ENCODE data around the gene PANK1. TPM values are rescaled to one million over a fixed set of nuclear protein-coding genes. Genes with fewer than 3 reads are reported as not detected.

PANK1 gene
- total and polyA plus RNA-seq, 2 of the 8 experiments (the other 6 are each of a cell fraction or from before 2014, with no cell fraction given), result 18.5 to 40.4 TPM

DNA sequence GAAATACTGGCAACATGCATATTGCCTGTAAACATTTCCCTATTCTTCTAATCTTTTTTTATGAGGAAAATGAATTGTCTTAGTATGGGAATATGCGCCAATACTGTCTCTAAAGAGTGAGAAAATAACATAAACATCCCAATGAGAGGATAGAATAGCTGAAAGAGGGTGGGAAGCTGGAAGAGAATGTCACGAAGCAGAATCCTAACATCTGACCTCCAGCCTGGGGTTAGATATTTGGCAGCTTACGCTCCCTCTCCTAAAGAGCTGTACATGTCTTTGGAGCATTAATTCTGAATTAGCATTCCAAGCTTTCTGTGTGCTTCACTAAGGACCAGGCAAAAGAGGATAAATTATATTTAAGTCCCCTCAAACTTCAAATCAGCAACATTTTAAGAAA is 78.0 kb downstream of the PANK1 start (continued):
- TF ChIP-seq EP300 (IDR thresholded peaks at IDR 0.05; ENCODE audit: borderline replicate concordance in 1 of 2, low read depth in 2 of 2, low read length in 2 of 2) (no peak), RBBP5 (IDR thresholded peaks at IDR 0.05; ENCODE audit: borderline replicate concordance, low read depth, low read length) (no peak), PHF8 (conservative IDR thresholded peaks at IDR 0.05; ENCODE audit: low read depth, low read length) (no peak), RAD21 (IDR thresholded peaks at IDR 0.05 in 1 of 2, conservative IDR thresholded peaks at IDR 0.05 in 1 of 2; ENCODE audit: low read depth in 2 of 2, low read length in 2 of 2) (no peak), ZNF274 (IDR thresholded peaks at IDR 0.05; ENCODE audit: borderline replicate concordance, extremely low read depth, low read length) (no peak)
- TF ChIP-seq, protein P1, sequence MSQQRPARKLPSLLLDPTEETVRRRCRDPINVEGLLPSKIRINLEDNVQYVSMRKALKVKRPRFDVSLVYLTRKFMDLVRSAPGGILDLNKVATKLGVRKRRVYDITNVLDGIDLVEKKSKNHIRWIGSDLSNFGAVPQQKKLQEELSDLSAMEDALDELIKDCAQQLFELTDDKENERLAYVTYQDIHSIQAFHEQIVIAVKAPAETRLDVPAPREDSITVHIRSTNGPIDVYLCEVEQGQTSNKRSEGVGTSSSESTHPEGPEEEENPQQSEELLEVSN (IDR thresholded peaks at IDR 0.05), result no peak

Data from H1 (cell line).